Cardiac fibroblast (primary cell): Measurements from ENCODE around the gene CDK6.

Experiments used
- DNase-seq, 2 donors: peaks; one replicate each; pipeline versions ENCODE4 v3.0.0 to v3.0.0-alpha.2; 2010; ENCODE audit warnings: low read depth in 2 of 2
- H3K4me3 ChIP-seq, 2 donors: replicated peaks in 1 of 2; 1 replicate in 1 of 2; 2 replicates in 1 of 2; pipeline ENCODE4 v1.5.1; 2011; ENCODE audit warnings: low read depth in 2 of 2, low read length in 2 of 2, mild to moderate bottlenecking in 2 of 2, moderate library complexity in 1 of 2
- TF ChIP-seq, protein P1 (sequence below): IDR thresholded peaks from one replicate; pipeline ENCODE4 v1.5.1; 2011; ENCODE audit warnings: low read depth, mild to moderate bottlenecking, low read length, inconsistent platforms

CDK6 gene

DNA sequence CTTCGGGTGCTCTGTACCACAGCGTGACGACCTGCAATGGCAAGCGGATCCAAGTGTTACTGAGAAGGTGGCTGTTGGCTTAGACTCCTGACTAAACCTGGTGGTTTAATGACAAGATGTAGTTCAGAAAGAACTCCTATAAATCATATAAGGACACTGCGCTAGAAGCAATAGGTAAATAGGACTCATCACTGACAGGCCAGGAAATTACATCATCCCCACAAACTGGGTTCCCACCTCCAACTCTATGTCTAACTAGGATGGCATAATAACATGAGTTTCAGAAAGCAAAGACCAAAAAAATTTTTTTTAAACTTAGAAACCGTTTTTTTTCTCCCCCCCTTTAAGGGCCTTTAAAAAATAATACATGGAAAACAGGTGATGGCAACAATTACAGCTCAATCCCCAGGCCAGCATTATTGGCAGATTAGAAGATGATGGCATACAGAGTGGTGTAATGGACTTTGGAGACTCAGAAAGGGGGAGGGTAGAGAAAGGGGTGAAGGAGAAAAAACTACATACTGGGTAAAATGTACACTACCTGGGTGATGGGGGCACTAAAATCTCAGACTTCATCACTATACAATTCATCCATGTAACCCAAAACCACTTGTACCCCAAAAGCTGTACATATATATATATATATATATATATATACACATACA is 164.7 kb downstream of the CDK6 start:
- no peak for DNase-seq
- H3K4me3 ChIP-seq, result no peak overlapping the region
- TF ChIP-seq, protein P1, sequence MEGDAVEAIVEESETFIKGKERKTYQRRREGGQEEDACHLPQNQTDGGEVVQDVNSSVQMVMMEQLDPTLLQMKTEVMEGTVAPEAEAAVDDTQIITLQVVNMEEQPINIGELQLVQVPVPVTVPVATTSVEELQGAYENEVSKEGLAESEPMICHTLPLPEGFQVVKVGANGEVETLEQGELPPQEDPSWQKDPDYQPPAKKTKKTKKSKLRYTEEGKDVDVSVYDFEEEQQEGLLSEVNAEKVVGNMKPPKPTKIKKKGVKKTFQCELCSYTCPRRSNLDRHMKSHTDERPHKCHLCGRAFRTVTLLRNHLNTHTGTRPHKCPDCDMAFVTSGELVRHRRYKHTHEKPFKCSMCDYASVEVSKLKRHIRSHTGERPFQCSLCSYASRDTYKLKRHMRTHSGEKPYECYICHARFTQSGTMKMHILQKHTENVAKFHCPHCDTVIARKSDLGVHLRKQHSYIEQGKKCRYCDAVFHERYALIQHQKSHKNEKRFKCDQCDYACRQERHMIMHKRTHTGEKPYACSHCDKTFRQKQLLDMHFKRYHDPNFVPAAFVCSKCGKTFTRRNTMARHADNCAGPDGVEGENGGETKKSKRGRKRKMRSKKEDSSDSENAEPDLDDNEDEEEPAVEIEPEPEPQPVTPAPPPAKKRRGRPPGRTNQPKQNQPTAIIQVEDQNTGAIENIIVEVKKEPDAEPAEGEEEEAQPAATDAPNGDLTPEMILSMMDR, result no peak

- DNase-seq, result no peak
- H3K4me3 ChIP-seq, result no peak overlapping the region
- TF ChIP-seq, protein P1, result no peak
Measured at GRCh38 chr7:92670204-92670851, 166.0 kb downstream of the CDK6 start.

DNA sequence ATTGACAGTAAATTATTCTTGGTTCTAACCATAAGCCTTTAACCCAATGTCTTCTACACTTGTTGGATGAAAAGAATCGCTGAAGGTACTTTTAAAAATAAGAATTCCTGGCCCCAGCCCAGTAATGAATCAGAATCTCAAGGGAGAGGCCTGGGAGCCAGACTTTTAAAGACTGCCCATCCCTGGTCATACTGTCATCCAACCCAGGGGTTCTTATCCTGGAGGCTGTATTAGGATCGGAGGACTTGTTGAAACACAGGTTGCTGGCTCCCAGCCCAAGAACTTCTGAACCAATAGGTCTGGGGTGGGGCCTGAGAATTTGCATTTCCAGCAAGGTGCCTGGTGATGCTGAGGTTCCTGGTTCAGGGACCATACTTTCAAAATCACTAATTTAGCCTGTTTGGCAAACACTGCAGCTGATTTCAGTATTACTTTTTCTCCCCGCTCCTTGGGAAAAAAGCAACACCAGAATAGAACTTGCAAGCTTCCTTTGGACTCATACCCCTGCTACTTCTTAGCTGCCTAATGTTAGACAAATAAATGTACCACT is 166.7 kb downstream of the CDK6 start:
- DNase-seq, result peak in 1 of 2 donors; percentile 73

DNA sequence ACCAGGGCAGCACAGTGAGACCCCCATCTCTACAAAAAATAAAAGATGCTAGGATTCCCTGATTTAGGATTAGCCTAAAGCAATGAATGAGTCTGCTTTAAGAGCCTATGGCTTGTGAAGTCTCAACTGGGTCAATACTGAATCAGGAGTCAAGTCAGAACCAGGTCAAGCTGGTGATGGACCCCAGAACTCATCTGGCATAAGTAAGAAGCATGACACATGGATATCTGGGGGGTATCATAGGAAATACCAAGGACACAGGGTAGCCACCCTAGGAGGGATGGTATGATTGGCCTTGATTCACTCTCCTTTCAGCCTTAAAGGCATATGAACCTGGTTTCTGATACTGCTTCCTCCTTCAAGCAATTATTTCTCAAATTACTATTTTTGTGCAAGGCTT is 167.8 kb downstream of the CDK6 start:
- DNase-seq, result no peak
- no peak overlapping the region for H3K4me3 ChIP-seq
- TF ChIP-seq, protein P1, result no peak

More for the DNA sequence above, 166.7 kb downstream of the CDK6 start:
- TF ChIP-seq, protein P1, result no peak
- no peak overlapping the region for H3K4me3 ChIP-seq

GRCh38 chr7:92667816-92668535 is 168.4 kb downstream of the CDK6 start:
- TF ChIP-seq, protein P1, result no peak
- peak in 1 of 2 donors; percentile 70 for DNase-seq
- no peak overlapping the region for H3K4me3 ChIP-seq

- no peak overlapping the region for H3K4me3 ChIP-seq
- DNase-seq, result no peak
- TF ChIP-seq, protein P1, result no peak
Measured at GRCh38 chr7:92665926-92666325, 170.4 kb downstream of the CDK6 start.
